ENCODE measurements around the gene COL27A1. TPM values are rescaled to one million over a fixed set of nuclear protein-coding genes. Genes with fewer than 3 reads are reported as not detected.

Gene COL27A1
- total RNA-seq, 1 donor from 2014 or later = 3.9 TPM

- Mint-ChIP-seq H3K27ac (ENCODE audit: unreplicated experiment) (no peak overlapping the region), H3K9me3 (ENCODE audit: unreplicated experiment) (no peaks in the 10 kb centered on the region), H3K27me3 (ENCODE audit: unreplicated experiment) (peaks cover 8% of the 10 kb centered on the region), H3K4me1 (ENCODE audit: low read depth, unreplicated experiment) (peaks cover 9% of the 10 kb centered on the region), H3K4me3 (ENCODE audit: unreplicated experiment) (no peak overlapping the region), H3K36me3 (ENCODE audit: unreplicated experiment) (peaks cover 3% of the 10 kb centered on the region)
- TF ChIP-seq, protein P1, sequence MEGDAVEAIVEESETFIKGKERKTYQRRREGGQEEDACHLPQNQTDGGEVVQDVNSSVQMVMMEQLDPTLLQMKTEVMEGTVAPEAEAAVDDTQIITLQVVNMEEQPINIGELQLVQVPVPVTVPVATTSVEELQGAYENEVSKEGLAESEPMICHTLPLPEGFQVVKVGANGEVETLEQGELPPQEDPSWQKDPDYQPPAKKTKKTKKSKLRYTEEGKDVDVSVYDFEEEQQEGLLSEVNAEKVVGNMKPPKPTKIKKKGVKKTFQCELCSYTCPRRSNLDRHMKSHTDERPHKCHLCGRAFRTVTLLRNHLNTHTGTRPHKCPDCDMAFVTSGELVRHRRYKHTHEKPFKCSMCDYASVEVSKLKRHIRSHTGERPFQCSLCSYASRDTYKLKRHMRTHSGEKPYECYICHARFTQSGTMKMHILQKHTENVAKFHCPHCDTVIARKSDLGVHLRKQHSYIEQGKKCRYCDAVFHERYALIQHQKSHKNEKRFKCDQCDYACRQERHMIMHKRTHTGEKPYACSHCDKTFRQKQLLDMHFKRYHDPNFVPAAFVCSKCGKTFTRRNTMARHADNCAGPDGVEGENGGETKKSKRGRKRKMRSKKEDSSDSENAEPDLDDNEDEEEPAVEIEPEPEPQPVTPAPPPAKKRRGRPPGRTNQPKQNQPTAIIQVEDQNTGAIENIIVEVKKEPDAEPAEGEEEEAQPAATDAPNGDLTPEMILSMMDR (IDR thresholded peaks at IDR 0.05; ENCODE audit: partially characterized antibody, unreplicated experiment) = no peak
- DNase-seq = no peak
Observed at GRCh38 chr9:114116126-114116747, 39.1 kb upstream of the COL27A1 start.

DNA sequence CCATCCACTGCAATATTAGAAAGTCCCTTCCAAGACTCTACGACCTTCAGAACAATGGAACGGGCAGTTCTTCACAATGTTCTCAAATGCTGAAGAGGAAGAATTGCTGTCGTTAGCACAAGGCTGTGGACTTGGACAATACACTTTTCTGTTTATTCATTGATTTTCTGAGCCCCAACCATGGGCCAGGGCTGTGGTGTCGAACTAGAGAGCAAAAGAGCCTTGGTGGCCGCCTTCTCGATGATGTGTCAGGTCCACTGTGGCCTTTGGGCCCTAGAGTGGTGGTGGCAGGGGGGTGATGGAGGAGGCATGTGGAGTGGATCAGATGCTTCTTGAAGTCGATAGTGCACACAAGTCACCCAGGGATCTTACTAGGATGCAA, 37.7 kb upstream of the COL27A1 start:
- Mint-ChIP-seq H3K9me3 (ENCODE audit: unreplicated experiment) (no peaks in the 10 kb centered on the region), H3K36me3 (ENCODE audit: unreplicated experiment) (peaks cover 3% of the 10 kb centered on the region), H3K4me3 (ENCODE audit: unreplicated experiment) (no peak overlapping the region), H3K4me1 (ENCODE audit: low read depth, unreplicated experiment) (peaks cover 16% of the 10 kb centered on the region), H3K27me3 (ENCODE audit: unreplicated experiment) (peaks cover 8% of the 10 kb centered on the region), H3K27ac (ENCODE audit: unreplicated experiment) (no peak overlapping the region)
- TF ChIP-seq, protein P1 (IDR thresholded peaks at IDR 0.05; ENCODE audit: partially characterized antibody, unreplicated experiment) = no peak
- DNase-seq = no peak

DNA sequence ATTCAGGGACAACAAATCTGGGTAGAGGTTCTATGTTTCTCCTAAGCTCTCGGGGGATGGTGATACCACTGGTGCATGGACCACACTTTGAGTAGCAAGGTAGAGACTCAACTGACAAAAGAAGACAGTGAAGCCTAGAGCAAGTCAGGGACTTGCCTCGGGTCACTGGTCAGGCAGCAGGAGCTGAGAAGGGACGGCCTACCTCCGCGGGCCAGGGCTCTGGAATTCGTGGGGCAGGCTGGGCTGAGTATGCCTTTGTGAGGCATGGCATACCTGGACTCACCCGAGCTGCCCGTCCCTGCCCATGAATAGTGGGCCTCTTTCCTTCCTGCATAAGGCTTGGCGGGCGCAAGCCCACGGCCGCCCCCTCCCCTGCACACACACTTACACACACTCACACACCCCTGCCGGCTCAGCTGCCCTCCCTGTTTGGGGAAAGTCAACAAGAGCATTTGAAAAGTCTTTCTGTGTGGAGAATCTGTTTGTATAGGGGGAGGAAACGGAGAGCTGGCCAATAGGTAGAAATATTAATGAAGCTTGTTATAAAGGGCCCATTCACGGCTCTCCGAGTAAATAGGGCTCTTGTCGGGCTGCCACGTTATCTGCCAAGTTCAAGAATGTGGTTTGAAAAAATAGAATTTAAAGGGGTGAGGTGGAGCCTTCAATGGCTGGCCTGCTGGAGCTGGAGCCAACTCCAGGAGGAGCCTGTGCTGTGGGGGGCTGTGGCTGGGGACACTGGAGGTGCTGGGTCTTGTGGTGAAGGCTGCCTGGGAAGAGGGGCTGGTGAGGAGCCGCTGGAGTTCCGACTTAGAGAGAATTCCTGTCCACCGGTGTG, 37.1 kb upstream of the COL27A1 start:
- TF ChIP-seq, protein P1 (IDR thresholded peaks at IDR 0.05; ENCODE audit: partially characterized antibody, unreplicated experiment) = no peak
- H3K36me3 Mint-ChIP-seq (ENCODE audit: unreplicated experiment) = peaks cover 3% of the 10 kb centered on the region
- peaks cover 8% of the 10 kb centered on the region for H3K27me3 Mint-ChIP-seq (ENCODE audit: unreplicated experiment)
- no peaks in the 10 kb centered on the region for H3K9me3 Mint-ChIP-seq (ENCODE audit: unreplicated experiment)
- H3K4me3 Mint-ChIP-seq (ENCODE audit: unreplicated experiment) = no peak overlapping the region
- peaks cover 16% of the 10 kb centered on the region for H3K4me1 Mint-ChIP-seq (ENCODE audit: low read depth, unreplicated experiment)
- no peak overlapping the region for H3K27ac Mint-ChIP-seq (ENCODE audit: unreplicated experiment)
- no peak for DNase-seq

GRCh38 chr9:114119242-114120191, 35.8 kb upstream of the COL27A1 start:
- Mint-ChIP-seq H3K9me3 (ENCODE audit: unreplicated experiment) (no peaks in the 10 kb centered on the region), H3K27me3 (ENCODE audit: unreplicated experiment) (peaks cover 7% of the 10 kb centered on the region), H3K27ac (ENCODE audit: unreplicated experiment) (no peak overlapping the region), H3K4me1 (ENCODE audit: low read depth, unreplicated experiment) (peaks cover 12% of the 10 kb centered on the region), H3K4me3 (ENCODE audit: unreplicated experiment) (no peak overlapping the region), H3K36me3 (ENCODE audit: unreplicated experiment) (no peaks in the 10 kb centered on the region)
- TF ChIP-seq, protein P1 (IDR thresholded peaks at IDR 0.05; ENCODE audit: partially characterized antibody, unreplicated experiment) = no peak
- no peak for DNase-seq
